ENCODE results near the gene RPS6KB2. TPM values are rescaled to one million over a fixed set of nuclear protein-coding genes. Genes with fewer than 3 reads are reported as not detected.

The RPS6KB2 gene
- total RNA-seq, 1 experiment from 2014 or later: 58.8 TPM

DNA sequence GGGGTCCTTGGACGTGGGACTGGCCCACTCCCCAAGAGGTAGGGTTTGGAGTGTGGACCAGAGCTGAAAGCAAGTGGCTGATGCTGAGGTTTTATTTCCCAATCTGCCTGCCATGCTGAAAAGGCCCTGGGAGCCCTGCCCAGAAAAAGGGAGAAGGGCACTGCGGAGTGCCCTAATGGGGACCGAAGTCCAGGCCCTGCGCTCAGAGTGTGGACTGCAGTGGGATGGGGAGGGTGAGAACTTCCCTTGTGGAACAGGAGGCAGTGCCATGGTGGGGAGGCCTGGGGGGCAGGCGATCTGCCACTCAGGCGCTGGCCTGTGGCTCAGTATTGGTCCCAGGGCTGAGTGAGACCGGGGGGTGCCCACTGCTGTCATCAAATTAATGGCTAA, 19.9 kb downstream of the RPS6KB2 start:
- TF ChIP-seq, protein P1, sequence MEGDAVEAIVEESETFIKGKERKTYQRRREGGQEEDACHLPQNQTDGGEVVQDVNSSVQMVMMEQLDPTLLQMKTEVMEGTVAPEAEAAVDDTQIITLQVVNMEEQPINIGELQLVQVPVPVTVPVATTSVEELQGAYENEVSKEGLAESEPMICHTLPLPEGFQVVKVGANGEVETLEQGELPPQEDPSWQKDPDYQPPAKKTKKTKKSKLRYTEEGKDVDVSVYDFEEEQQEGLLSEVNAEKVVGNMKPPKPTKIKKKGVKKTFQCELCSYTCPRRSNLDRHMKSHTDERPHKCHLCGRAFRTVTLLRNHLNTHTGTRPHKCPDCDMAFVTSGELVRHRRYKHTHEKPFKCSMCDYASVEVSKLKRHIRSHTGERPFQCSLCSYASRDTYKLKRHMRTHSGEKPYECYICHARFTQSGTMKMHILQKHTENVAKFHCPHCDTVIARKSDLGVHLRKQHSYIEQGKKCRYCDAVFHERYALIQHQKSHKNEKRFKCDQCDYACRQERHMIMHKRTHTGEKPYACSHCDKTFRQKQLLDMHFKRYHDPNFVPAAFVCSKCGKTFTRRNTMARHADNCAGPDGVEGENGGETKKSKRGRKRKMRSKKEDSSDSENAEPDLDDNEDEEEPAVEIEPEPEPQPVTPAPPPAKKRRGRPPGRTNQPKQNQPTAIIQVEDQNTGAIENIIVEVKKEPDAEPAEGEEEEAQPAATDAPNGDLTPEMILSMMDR (conservative IDR thresholded peaks at IDR 0.05; ENCODE audit: low read depth, low read length): no peak
- Histone ChIP-seq H3K4me1 (ENCODE audit: insufficient read depth, low read length, poor library complexity, severe bottlenecking) (peaks cover 5% of the 10 kb centered on the region), H3K36me3 (ENCODE audit: insufficient read depth, low read length, poor library complexity, severe bottlenecking) (no peaks in the 10 kb centered on the region), H3K27ac (ENCODE audit: low read depth, low read length, poor library complexity, severe bottlenecking) (no peak overlapping the region), H3K4me3 (ENCODE audit: low read depth, low read length, poor library complexity, severe bottlenecking) (no peak overlapping the region), H3K9me3 (ENCODE audit: low read depth, low read length, poor library complexity, severe bottlenecking) (no peaks in the 10 kb centered on the region), H3K27me3 (replicated peaks; ENCODE audit: insufficient read depth, low read depth, low read length, poor library complexity) (no peaks in the 10 kb centered on the region)
- no peak for DNase-seq (ENCODE audit: low spot score)
- intact Hi-C loops (cut with micrococcal nuclease; ENCODE audit: unreplicated experiment): no loop called here
- no TSS peak for BruUV-seq (replicated peaks)
- ChIA-PET POLR2A (ENCODE audit: low non-redundant PET) (no interaction called here), CTCF (no interaction called here)

DNA sequence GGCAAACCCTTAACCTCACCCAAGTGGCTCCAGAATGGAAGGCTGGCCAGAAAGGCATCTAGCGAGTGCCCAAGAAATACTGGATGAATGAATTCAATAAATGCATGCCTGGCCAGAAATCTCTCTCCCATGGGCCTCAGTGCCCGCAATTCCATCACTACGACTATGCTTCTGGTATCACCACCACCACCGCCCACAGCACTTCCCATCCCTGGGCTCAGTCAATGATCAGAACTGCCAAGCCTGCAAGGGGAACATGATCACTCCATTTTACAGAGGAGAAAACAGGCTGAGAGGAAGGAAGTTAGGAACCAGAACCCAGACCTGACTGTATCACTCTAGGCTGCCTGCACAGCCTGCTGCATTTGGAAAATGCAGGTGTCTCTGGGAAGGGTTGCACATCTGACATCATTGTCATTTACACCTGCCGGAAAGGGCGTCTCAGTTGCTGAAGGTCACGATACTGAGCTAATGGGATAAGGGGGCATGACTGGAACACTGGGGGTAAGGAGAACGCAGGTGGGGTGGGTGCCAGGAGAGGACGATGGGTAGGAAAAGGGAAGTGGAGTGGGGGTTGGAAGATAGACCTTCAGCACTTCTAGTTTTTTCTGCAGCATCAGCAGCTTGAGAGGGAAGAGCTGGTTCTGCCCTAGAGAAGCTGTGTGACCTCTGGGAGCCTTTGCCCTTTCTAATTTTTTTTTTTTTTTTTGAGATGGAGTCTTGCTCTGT, 21.0 kb downstream of the RPS6KB2 start:
- H3K9me3 ChIP-seq (ENCODE audit: low read depth, low read length, poor library complexity, severe bottlenecking): no peaks in the 10 kb centered on the region
- no peak overlapping the region for H3K27ac ChIP-seq (ENCODE audit: low read depth, low read length, poor library complexity, severe bottlenecking)
- DNase-seq (ENCODE audit: low spot score): no peak
- TF ChIP-seq, protein P1 (conservative IDR thresholded peaks at IDR 0.05; ENCODE audit: low read depth, low read length): no peak
- TF ChIP-seq EZH2 (IDR thresholded peaks at IDR 0.05; ENCODE audit: borderline replicate concordance, low read depth, low read length, poor library complexity, severe bottlenecking): no peak
- intact Hi-C loops (cut with micrococcal nuclease; ENCODE audit: unreplicated experiment): no loop called here
- H3K36me3 ChIP-seq (ENCODE audit: insufficient read depth, low read length, poor library complexity, severe bottlenecking): no peaks in the 10 kb centered on the region
- H3K4me3 ChIP-seq (ENCODE audit: low read depth, low read length, poor library complexity, severe bottlenecking): no peak overlapping the region
- H3K4me1 ChIP-seq (ENCODE audit: insufficient read depth, low read length, poor library complexity, severe bottlenecking): peaks cover under 1% of the 10 kb centered on the region
- BruUV-seq (replicated peaks): no TSS peak
- POLR2A ChIA-PET (ENCODE audit: low non-redundant PET): interaction anchor here (0.7 kb wide), 1 partner anchor 330 kb away, joined by 12 read pairs; the partner anchor contains the start of gene KDM2A
- no peaks in the 10 kb centered on the region for H3K27me3 ChIP-seq (replicated peaks; ENCODE audit: insufficient read depth, low read depth, low read length, poor library complexity)
- CTCF ChIA-PET: interaction anchor here (0.5 kb wide), 1 partner anchor 759 kb away, joined by 3 read pairs; no protein-coding TSS in a partner anchor

DNA sequence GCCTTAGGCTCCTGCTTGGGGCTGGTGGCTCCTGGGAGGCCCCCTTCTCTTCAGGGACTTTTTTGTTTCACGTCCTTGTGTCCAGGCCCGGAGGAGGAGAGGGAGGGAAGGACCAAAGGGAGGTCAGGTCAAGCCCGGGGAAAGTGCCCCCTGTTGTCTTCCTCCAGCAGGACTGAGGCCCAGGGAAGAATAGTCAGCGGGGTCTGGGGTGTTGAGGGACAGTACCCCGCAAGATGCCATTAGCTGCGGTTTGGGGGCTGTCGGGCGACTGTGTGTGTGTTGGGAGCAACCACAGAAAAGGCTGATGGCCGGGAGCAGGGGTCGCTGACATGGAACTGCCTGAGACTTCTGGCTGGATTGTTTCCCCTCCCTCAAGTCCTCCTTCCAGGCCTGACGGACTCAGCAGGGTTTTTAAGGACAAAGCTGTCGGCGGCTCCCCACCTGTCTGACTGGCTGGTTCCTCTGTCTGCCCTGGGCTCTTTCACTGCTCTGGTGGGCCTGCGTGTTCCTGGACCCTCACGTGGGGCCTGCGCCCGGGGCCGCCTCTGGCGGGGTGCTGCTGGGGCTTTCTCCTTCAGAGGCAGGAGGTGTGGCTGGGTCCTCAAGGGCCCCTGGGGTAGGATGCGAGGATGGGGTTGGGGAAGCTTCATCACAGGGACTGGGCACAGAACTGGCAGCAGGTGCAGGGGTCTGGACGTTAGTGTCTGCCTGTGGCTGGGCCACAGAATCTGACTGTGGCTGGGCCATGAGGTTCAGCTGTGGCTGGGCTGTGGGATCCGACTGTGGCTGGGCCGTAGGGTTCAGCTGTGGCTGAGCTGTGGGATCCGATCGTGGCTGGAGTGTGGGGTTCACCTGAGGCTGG, 22.7 kb downstream of the RPS6KB2 start:
- no peaks in the 10 kb centered on the region for H3K36me3 ChIP-seq (ENCODE audit: insufficient read depth, low read length, poor library complexity, severe bottlenecking)
- BruUV-seq (replicated peaks): no TSS peak
- CTCF ChIA-PET: no interaction called here
- no peak for DNase-seq (ENCODE audit: low spot score)
- no peaks in the 10 kb centered on the region for H3K9me3 ChIP-seq (ENCODE audit: low read depth, low read length, poor library complexity, severe bottlenecking)
- TF ChIP-seq EZH2 (IDR thresholded peaks at IDR 0.05; ENCODE audit: borderline replicate concordance, low read depth, low read length, poor library complexity, severe bottlenecking): no peak
- TF ChIP-seq, protein P1 (conservative IDR thresholded peaks at IDR 0.05; ENCODE audit: low read depth, low read length): no peak
- no peaks in the 10 kb centered on the region for H3K4me1 ChIP-seq (ENCODE audit: insufficient read depth, low read length, poor library complexity, severe bottlenecking)
- H3K4me3 ChIP-seq (ENCODE audit: low read depth, low read length, poor library complexity, severe bottlenecking): no peak overlapping the region
- H3K27ac ChIP-seq (ENCODE audit: low read depth, low read length, poor library complexity, severe bottlenecking): no peak overlapping the region
- POLR2A ChIA-PET (ENCODE audit: low non-redundant PET): interaction anchor here (0.6 kb wide), 1 partner anchor 94 kb away, joined by 3 read pairs; no protein-coding TSS in a partner anchor
- intact Hi-C loops (cut with micrococcal nuclease; ENCODE audit: unreplicated experiment): no loop called here
- H3K27me3 ChIP-seq (replicated peaks; ENCODE audit: insufficient read depth, low read depth, low read length, poor library complexity): no peaks in the 10 kb centered on the region
